GM21381 (cell line): ENCODE measurements around the gene DIS3L2.
"Not testable (repeated sequence)": the region's sequence is repeated elsewhere in the genome, so short reads cannot be mapped to it uniquely, and the experiment has no call there.

Source experiments
- ATAC-seq: cut with Tn5 transposase; IDR thresholded peaks from one replicate; pipeline ENCODE4 v1.9.1; 2021; ENCODE audit warnings: mild to moderate bottlenecking, moderate library complexity; ENCODE audit not compliant: unreplicated experiment

The DIS3L2 gene

GRCh38 chr2:232378735-232379151 lies 417.2 kb downstream of the DIS3L2 start, which contains the start of gene ALPP:
TSS of gene ALPP (plus strand) at chr2:232378751. CDS start at chr2:232378803, 52 bp downstream.
- not testable (repeated sequence) for ATAC-seq

- ATAC-seq: not testable (repeated sequence)
These were observed 418.4 kb downstream of the DIS3L2 start for GRCh38 chr2:232379610-232380590.

- not testable (repeated sequence) for ATAC-seq
These were observed 419.9 kb downstream of the DIS3L2 start for GRCh38 chr2:232381204-232382031.

GRCh38 chr2:232382331-232383225 lies 421.1 kb downstream of the DIS3L2 start:
- no peak for ATAC-seq

- no peak for ATAC-seq
These were observed 423.0 kb downstream of the DIS3L2 start for GRCh38 chr2:232384466-232384865.

- ATAC-seq: not testable (repeated sequence)
These were observed 423.5 kb downstream of the DIS3L2 start for GRCh38 chr2:232385058-232385457.

- no peak for ATAC-seq
These were observed 424.4 kb downstream of the DIS3L2 start for GRCh38 chr2:232385660-232386489.

- no peak for ATAC-seq
These were observed 424.9 kb downstream of the DIS3L2 start for GRCh38 chr2:232386490-232386739.
